Keratinocyte (primary cell): Measurements from ENCODE around the gene MGRN1.

Source experiments
- CTCF ChIP-seq, 3 experiments: IDR thresholded peaks in 1 of 3; conservative IDR thresholded peaks in 1 of 3; optimal IDR thresholded peaks in 1 of 3; 2 replicates in 2 of 3; 3 replicates in 1 of 3; pipeline versions ENCODE3 to v1.5.1; 2011; ENCODE audit warnings: low read length in 3 of 3, mild to moderate bottlenecking in 3 of 3, moderate library complexity in 2 of 3, control low read depth in 1 of 3, inconsistent platforms in 1 of 3; ENCODE audit not compliant: insufficient read depth in 2 of 3; ENCODE audit errors: extremely low read depth in 1 of 3
- EZH2 ChIP-seq: IDR thresholded peaks from one replicate; pipeline ENCODE4 v1.6.1; 2012; ENCODE audit warnings: inconsistent platforms, mild to moderate bottlenecking, low read length, moderate library complexity

GRCh38 chr16:4734063-4734729 lies 109.6 kb downstream of the MGRN1 start, which contains the start of the genes ANKS3 and DNAAF8:
- TF ChIP-seq EZH2: no peak
- no peak for TF ChIP-seq CTCF (optimal IDR thresholded peaks at IDR 0.05 in 1 of 3, IDR thresholded peaks at IDR 0.05 in 1 of 3, conservative IDR thresholded peaks at IDR 0.05 in 1 of 3; ENCODE audit: extremely low read depth in 1 of 3, insufficient read depth in 2 of 3, low read length in 3 of 3)
